HepG2 (cell line): ENCODE measurements around the gene PRKN. TPM values are rescaled to one million over a fixed set of nuclear protein-coding genes. Genes with fewer than 3 reads are reported as not detected.

Experiments used
- CSRNP1 ChIP-seq: sonication (generic); formaldehyde crosslinking; IDR thresholded peaks from 2 replicates; pipeline ENCODE4 v1.8.1; 2023; ENCODE audit warnings: mild to moderate bottlenecking, missing genetic modification reagents
- ERF ChIP-seq: IDR thresholded peaks from 2 replicates; pipeline ENCODE4 v1.6.1; 2018; ENCODE audit warnings: missing biosample characterization, missing genetic modification reagents
- NFAT5 ChIP-seq: sonication (generic); formaldehyde crosslinking; IDR thresholded peaks from 2 replicates; pipeline ENCODE4 v1.4.0; 2020; ENCODE audit warnings: missing genetic modification reagents
- ZBTB10 ChIP-seq: sonication (generic); formaldehyde crosslinking; IDR thresholded peaks from 2 replicates; pipeline ENCODE4 v1.4.0; 2020; ENCODE audit warnings: missing genetic modification reagents, borderline replicate concordance
- ZBTB7B ChIP-seq: sonication (generic); formaldehyde crosslinking; IDR thresholded peaks from 2 replicates; pipeline ENCODE4 v1.4.0; 2020; ENCODE audit warnings: missing genetic modification reagents
- polyA plus RNA-seq, 8 experiments: library from polyadenylated mRNA; depleted of rRNA in 3 of 8; stranded (reverse) in 7 of 8; unstranded in 1 of 8; fragments of >200 nt; fragmentation: Illumina TruSeq in 4 of 8; extraction: Trizol in 4 of 8; gene quantifications; 2 replicates each; pipeline versions ENCODE4 v1.2.1 to v1.2.3, GENCODE V29; 2011 to 2016; ENCODE audit warnings: low read depth in 4 of 8, missing spikeins in 1 of 8, mixed read lengths in 1 of 8; ENCODE audit not compliant: insufficient read depth in 1 of 8
- total RNA-seq, 5 experiments: library from RNA; depleted of rRNA; stranded (reverse); fragments of >200 nt; fragmentation: Illumina TruSeq; extraction: Trizol; gene quantifications; 2 replicates each; pipeline ENCODE4 v1.2.3, GENCODE V29; 2016; ENCODE audit warnings: low read depth in 1 of 5

PRKN gene
- total and polyA plus RNA-seq, 2 of the 13 experiments (the other 11 are each of a cell fraction or from before 2014, with no cell fraction given) = 0.31 to 0.44 TPM

- no peak for TF ChIP-seq ZBTB10 (CRISPR knock-in tag)
- no peak for TF ChIP-seq ERF
- no peak for TF ChIP-seq ZBTB7B
- TF ChIP-seq CSRNP1 (CRISPR knock-in tag) = no peak
- no peak for TF ChIP-seq NFAT5 (CRISPR knock-in tag)
Measured at GRCh38 chr6:161356167-161356854, 1371.3 kb downstream of the PRKN start (continued).
